HG03342 (cell line): ENCODE data around the gene BTN2A1.
"Not testable (repeated sequence)": the region's sequence is repeated elsewhere in the genome, so short reads cannot be mapped to it uniquely, and the experiment has no call there.

Experiments used
- ATAC-seq: cut with Tn5 transposase; IDR thresholded peaks from one replicate; pipeline ENCODE4 v1.9.1; 2021; ENCODE audit warnings: mild to moderate bottlenecking, moderate library complexity; ENCODE audit not compliant: unreplicated experiment

BTN2A1 gene

DNA sequence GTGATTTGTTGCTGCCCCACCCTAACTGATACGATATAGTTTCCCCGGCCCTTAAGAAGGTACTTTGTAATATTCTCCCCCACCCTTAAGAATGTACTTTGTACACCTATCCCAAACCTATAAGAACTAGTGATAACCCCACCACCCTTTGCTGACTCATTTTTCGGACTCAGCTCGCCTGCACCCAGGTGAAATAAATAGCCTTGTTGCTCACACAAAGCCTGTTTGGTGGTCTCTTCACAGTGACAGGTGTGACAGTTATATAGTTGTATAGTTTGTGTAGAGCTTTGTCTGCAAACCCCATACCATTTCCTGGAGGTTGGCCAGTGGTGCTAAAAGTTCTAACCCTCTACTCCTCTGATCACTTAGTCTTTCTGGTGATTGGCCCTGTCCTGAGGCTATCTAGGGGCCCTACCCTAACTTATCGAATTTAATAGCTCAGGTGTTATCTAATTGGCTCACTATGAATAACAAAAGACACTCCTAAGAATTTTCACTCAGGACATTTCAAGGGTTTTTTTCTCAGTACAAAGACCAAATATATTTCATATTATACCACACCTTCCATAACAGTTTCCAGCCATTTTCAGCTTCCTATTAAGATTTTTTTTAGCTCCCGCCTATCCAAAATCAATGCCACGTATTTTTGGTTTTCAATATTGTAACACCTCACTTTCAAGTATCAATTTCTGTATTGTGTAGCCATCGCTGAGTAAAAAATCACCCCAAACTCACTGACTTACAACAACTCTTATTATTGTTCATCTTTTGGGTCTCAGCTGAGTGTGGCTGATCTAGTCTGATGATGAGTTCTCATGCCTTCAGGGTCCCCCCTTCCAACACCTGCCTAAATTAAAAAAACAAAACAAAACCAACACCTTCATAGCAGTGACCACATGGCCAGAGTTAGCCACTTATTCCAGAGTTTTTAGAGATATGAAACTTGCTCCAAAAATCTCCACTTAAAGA is 32.5 kb downstream of the BTN2A1 start:
- no peak for ATAC-seq

DNA sequence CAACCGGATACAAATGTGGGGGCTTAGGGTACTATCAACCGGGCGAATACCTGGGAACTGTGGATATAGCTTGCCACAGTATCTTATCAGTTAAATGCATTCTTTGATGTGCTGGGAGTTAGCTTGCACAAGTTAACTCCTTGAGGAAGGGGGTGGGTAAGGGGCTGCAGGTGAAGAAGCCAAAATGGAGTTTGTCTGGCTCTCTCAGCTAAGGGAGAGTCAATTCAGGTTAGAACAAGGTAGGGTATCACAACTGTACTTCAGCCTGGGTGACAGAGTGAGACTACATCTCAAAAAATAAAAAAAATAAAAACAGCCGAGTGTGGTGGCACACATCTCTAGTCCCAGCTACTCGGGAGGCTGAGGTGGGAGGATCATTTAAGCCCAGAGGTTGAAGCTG is 33.8 kb downstream of the BTN2A1 start:
- no peak for ATAC-seq

DNA sequence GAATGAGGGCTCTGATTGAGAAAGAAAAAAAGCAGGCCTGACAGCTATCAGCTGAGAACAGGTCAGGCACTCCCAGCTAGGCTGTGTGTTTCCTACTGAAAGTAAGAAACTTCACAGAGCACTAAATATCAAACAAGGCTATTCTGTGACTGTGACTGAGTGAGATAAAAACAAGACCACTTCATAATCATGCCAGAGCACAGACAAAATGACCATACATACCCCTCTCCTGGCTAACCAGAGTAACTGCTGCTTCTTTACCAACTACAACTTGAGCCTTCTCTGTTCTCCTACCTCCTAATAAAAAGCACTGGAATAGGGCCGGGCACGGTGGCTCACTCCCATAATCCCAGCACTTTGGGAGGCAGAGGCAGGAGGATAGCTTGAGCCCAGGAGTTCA is 35.5 kb downstream of the BTN2A1 start:
- no peak for ATAC-seq

DNA sequence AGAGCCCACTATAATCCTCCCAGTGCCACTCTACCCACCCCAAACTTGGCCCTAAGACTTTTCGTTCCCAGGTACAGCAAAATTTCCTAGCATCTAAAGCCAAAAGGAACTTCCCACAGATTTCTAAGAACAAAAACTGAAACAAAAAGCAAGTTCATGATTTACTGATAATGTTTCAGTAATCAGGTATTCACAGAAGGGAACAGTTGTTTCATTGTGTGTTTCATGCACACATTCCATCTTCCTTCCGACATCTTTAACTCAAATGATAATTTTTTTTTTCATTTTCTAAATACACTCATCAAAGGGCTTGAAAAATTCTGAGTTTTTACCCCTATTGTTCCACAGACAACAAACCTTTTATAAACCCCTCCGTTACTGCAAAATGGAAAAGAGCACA is 36.4 kb downstream of the BTN2A1 start:
- ATAC-seq, result no peak

DNA sequence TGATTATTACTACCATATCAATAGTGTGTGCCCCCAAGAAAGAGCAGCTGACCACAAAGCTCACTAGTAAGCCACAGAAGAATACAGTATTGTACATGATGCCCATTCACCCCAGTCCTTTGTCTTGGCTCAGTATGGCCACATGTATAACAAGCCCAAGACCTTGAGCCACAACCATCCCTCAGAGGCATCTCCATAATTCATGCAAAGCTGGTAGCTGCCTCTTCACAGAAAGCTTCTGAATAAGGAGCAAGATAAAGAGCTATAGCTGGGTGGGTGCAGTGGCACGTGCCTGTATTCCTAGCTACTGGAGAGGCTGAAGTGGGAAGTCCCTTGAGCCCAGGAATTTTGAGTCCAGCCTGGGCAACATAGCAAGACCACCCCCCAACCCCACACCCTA is 37.5 kb downstream of the BTN2A1 start:
- no peak for ATAC-seq

DNA sequence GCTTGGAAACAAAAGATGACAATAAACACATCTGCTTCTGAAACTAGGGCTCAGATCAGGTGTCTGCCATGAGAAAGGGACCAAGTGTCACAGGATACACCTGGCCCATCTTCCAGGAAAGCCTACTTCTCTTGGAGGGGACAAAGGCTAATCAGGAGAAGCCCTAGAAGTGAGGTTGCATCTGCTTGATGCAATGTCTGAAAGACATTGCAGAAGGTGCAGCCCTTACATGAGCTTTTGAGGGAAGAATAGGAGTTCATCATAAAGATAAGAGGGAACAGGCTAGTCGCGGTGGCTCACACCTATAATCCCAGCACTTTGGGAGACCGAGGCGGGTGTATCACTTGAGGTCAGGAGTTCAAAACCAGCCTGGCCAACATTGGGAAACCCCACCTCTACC is 39.9 kb downstream of the BTN2A1 start:
- ATAC-seq, result no peak

DNA sequence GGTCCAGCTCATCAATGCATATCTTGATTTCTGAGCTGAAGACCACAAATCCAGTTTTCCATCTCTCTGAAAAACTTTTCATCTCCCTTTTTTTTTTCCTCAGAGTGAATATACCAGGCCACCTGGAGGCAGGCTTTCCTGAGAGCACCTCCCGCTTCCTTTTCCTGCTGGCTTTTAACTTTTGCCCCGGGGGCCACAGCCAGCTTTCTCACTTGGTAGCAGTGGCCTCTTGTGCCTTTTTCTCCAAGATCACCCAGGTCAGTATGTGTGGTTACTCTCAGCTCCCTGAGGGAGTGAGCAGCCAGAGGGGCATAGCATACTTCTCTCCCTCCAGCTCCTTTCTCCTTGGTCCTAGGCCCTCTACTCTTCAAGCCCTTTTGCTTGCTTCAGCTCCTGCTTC is 42.3 kb downstream of the BTN2A1 start, which contains the start of gene BTN1A1:
Gene BTN1A1 (plus strand): TSS at position 202 of the 400 bp plus-strand sequence. CDS start 984 bp downstream, outside the sequence.
- no peak for ATAC-seq

DNA sequence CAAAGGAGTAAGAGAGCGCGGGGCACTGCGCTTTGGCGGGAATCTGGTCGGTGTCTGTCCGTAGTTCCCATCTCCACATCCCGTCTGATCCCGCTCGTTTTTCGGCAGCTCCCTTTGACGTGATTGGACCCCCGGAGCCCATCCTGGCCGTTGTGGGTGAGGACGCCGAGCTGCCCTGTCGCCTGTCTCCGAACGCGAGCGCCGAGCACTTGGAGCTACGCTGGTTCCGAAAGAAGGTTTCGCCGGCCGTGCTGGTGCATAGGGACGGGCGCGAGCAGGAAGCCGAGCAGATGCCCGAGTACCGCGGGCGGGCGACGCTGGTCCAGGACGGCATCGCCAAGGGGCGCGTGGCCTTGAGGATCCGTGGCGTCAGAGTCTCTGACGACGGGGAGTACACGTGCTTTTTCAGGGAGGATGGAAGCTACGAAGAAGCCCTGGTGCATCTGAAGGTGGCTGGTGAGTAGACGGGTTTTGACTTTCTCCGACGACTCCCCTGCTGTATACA is 43.8 kb downstream of the BTN2A1 start:
- no peak for ATAC-seq

DNA sequence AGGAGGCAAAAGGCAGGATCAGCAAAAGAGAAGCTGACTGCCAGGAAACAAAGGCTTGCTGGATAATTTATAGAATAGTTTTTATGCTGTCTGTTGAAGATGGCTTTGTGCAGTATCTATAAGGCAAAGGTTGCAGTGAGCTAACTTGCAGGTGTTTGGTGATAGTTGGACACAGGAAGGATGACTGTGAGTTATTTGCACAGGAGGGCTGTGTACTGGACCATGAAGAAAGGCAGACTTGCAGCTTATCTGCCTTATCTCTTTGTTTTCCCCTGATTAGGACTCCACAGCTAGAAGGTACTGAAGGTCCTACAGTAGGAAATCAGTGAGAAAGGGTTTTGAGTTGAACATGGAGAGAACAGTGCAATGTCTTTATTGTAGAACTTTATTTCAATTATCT is 44.4 kb downstream of the BTN2A1 start:
- ATAC-seq, result no peak

DNA sequence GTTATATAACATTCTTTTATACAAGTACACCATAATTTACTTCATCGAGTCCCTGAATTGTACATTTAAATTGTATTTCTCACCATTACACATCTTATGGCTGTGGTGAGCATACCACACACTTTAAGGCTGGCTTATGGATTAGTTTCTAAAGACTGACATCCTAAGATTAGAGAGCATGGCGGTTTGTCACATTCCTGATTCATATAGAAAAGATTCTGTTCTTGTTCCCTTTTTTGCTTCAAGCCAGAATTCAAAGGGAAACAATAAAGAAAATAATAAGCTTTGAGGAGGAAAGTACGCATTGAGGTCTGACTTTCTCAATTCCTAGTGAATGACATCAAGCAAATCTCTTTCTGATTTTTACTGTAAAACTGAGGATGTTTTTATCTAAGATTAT is 44.9 kb downstream of the BTN2A1 start:
- no peak for ATAC-seq

DNA sequence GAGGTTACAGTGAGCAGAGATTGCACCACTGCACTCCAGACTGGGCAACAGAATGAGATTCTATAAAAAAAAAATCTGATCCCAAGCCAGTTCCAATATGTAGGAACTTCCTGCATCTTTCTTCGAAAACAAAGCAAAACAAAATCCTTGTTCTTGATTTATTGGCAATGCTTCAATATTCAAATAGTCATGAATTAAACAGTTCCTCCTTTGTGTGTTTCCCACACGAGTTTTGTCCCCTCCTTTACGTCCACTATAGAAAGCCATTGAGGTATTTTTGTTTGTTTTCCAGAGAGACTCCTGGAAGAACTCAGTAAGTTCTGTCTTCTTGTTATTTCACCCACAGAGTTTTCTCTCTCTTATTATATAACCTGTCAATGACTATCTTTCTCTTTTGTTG is 49.9 kb downstream of the BTN2A1 start:
- no peak for ATAC-seq

DNA sequence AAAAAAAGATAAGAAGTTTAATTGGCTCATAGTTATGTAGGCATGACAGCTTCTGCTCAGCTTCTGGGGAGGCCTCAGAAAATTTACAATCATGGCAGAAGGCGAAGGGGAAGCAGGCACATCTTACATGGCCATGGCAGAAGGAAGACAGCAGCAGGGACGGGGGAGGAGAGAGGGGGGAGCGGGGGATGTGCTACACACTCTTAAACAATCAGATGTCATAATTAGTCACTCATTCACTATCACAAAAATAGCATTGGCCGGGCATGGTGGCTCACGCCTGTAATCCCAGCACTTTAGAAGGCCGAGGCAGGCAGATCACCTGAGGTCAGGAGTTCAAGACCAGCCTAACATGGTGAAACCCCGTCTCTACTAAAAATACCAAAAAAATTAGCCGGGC is 53.3 kb downstream of the BTN2A1 start:
- ATAC-seq, result not testable (repeated sequence)

DNA sequence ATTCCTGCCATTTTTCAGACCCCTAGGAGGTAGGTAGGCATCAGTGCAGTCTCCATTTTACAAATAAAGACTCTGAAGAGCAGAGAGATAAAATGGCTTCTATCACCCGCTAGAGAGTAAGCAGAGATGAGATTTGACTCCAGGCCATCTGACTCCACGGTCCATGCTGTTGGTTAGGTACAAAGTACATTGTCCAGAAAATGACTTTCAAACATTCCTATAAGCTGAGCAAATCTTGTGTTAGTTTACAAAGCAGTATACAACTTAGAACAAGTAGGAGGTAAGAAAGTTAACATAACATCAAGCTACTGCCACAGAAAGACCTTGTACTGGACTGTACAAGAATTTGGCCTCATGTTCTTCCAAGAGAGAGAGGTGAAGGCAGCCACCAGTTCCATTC is 57.2 kb downstream of the BTN2A1 start:
- ATAC-seq, result no peak

DNA sequence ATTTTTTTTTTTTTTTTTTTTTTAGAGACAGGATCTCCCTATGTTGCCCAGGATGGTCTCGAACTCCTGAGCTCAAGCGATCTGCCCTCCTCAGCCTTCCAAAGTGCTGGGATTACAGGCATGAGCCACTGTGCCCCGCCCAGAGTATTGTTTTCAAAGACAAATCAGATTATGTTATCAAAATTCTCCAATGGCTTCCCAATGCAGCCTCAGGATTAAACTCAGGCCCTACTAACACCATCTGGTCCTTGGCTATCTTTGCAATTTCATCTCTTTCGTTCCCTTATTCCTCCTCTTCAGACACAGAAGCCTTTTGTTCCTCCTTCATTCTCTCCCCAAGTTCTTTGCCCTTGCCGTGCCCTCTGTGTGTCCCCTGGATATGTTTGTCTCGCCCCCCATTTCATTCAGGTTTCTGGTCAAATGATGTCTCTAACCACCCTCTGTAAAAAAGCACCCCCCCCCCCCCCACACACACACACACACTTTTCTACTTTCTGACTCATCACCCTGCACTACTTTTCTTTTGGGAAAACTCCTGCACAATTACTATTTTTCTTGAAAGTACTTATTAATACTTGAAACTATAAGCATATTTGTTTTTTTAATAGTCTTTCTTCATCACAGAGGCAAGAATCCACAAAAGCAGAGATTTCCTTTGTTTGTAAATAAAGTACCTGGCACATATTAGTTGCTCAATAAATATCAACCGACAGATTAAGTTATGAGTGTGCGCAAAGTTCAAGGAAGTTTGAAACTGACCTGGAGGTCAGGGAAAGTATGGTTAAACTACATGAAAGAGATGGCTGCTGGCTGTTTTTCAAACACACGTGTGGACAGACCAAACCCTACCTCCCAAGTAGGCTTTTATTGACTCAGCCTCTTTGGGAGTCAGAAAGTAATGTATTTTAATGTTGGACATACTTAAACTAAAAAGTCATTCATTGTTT is 59.0 kb downstream of the BTN2A1 start:
- ATAC-seq, result no peak
